RCC 7860 (cell line): ENCODE results near the gene FAM153A.
"Not testable (repeated sequence)": the region's sequence is repeated elsewhere in the genome, so short reads cannot be mapped to it uniquely, and the experiment has no call there.

Experiments
- DNase-seq: peaks from one replicate; pipeline ENCODE4 v3.0.0-alpha.2; 2015; ENCODE audit warnings: low spot score
- FAIRE-seq: peaks from 2 replicates; lab custom pipeline; 2012; peaks lifted over from hg19 to GRCh38; lab: Jason Lieb, UNC

FAM153A gene

GRCh38 chr5:177782792-177783633 lies at the start of gene FAM153A:
Gene FAM153A, minus strand, starts transcription at chr5:177782899.
- not testable (repeated sequence) for FAIRE-seq, DNase-seq

- FAIRE-seq, DNase-seq: not testable (repeated sequence)
Measured at GRCh38 chr5:177832287-177832686, 49.6 kb upstream of the FAM153A start.

- not testable (repeated sequence) for DNase-seq, FAIRE-seq
Measured at GRCh38 chr5:177826073-177826472, 43.4 kb upstream of the FAM153A start.

- DNase-seq, FAIRE-seq: not testable (repeated sequence)
Measured at GRCh38 chr5:177824776-177825175, 42.1 kb upstream of the FAM153A start.

GRCh38 chr5:177822489-177822888 lies 39.8 kb upstream of the FAM153A start:
- DNase-seq, FAIRE-seq: not testable (repeated sequence)

- not testable (repeated sequence) for FAIRE-seq, DNase-seq
Measured at GRCh38 chr5:177819664-177820063, 37.0 kb upstream of the FAM153A start.

- not testable (repeated sequence) for FAIRE-seq, DNase-seq
Measured at GRCh38 chr5:177812814-177813425, 30.2 kb upstream of the FAM153A start.

GRCh38 chr5:177812160-177812743 lies 29.6 kb upstream of the FAM153A start:
- not testable (repeated sequence) for DNase-seq, FAIRE-seq

- DNase-seq, FAIRE-seq: not testable (repeated sequence)
Measured at GRCh38 chr5:177809209-177809913, 26.7 kb upstream of the FAM153A start.

- not testable (repeated sequence) for DNase-seq, FAIRE-seq
Measured at GRCh38 chr5:177808420-177808819, 25.7 kb upstream of the FAM153A start.

GRCh38 chr5:177807265-177807664 lies 24.6 kb upstream of the FAM153A start:
- FAIRE-seq, result not testable (repeated sequence)

GRCh38 chr5:177801427-177801826 lies 18.7 kb upstream of the FAM153A start:
- not testable (repeated sequence) for FAIRE-seq, DNase-seq

More at GRCh38 chr5:177807265-177807664, 24.6 kb upstream of the FAM153A start:
- not testable (repeated sequence) for DNase-seq

- FAIRE-seq, DNase-seq: not testable (repeated sequence)
Measured at GRCh38 chr5:177798237-177798840, 15.6 kb upstream of the FAM153A start.

- not testable (repeated sequence) for FAIRE-seq
Measured at GRCh38 chr5:177793272-177793671, 10.6 kb upstream of the FAM153A start.

GRCh38 chr5:177791649-177792048 lies 8.9 kb upstream of the FAM153A start:
- not testable (repeated sequence) for DNase-seq, FAIRE-seq

More at GRCh38 chr5:177793272-177793671, 10.6 kb upstream of the FAM153A start:
- not testable (repeated sequence) for DNase-seq

- DNase-seq, FAIRE-seq: not testable (repeated sequence)
Measured at GRCh38 chr5:177782169-177782568, 530 bp downstream of the FAM153A start.

GRCh38 chr5:177771206-177771605 lies 11.5 kb downstream of the FAM153A start:
- DNase-seq, FAIRE-seq: not testable (repeated sequence)

GRCh38 chr5:177770646-177771045 lies 12.1 kb downstream of the FAM153A start:
- not testable (repeated sequence) for FAIRE-seq, DNase-seq

GRCh38 chr5:177763737-177764508 lies 18.8 kb downstream of the FAM153A start:
- not testable (repeated sequence) for FAIRE-seq, DNase-seq
